GM18909 (cell line): ENCODE results near the gene MAGEA11.
"Not testable (repeated sequence)": the region's sequence is repeated elsewhere in the genome, so short reads cannot be mapped to it uniquely, and the experiment has no call there.

ENCODE experiments used
- ATAC-seq: cut with Tn5 transposase; IDR thresholded peaks from one replicate; pipeline ENCODE4 v1.9.1; 2021; ENCODE audit warnings: mild to moderate bottlenecking; ENCODE audit not compliant: unreplicated experiment, poor library complexity

MAGEA11 gene

DNA sequence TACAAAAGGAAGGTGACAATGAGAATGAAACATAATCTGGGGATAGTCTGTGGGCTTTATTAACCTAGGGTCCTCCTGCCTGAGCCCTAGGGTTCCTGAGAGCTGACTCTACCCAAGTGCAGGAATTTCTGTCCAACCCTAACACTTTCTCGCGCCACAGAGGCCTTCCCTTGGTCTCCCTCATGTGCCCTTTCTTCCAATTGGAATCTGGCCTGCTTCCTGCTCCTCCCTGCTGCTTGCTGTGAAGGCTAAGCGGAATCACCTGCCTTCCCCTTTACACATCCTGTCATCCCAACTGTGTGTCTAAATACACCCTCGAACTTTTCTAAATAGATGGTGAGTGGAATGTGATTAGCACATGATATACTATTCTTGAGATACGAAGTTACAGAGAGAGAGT is 5.9 kb downstream of the MAGEA11 start:
- ATAC-seq = no peak

DNA sequence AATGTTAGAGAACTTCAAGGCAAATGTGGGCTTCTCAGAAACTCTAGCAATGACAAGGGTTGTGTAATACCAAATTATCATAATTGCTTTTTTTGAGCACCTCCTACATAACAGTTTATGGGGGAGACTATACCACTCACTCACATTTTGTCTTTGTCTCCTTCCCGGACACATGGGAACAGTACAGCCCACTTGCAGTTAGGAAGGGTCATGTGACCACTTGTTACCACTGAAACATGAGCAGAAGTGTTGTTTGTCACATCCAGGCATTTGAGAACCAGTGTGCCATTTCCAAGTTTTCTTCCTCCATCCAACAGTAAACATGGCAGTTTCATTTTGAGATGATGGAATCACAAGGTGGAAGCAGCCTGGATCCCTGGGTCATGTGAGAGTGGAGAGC is 6.9 kb downstream of the MAGEA11 start:
- no peak for ATAC-seq

DNA sequence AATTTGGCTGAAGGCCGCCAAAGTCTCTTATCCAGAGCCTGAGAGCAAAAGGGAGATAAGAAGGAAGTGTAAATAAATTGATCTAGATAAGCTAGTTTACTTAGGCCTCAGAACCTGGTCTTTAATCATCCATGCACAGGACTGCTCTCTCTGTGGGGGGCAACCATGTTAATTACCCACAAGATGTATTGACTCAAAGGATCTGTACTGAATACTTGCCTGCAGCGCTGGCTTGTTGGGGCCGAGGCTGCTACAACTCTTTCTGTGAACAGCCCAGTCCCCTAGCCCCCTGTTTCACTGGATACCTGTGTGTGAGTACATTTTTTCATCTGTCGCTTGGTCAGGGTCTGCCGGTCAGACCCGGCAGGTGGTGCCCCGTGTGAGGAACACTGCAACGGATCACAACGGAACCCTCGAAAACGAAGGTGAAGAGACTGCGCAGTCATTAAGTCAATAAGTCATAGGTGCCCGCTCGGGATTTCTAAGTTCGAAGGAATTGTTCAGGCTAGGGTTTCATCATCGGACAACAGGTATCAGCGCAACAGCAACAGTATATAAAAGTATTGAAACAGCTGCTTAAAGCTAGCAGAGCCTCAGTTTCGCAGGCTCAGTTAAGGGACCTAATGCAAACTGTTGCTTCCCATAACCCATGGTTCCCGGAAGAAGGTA is 8.3 kb downstream of the MAGEA11 start:
- no peak for ATAC-seq

DNA sequence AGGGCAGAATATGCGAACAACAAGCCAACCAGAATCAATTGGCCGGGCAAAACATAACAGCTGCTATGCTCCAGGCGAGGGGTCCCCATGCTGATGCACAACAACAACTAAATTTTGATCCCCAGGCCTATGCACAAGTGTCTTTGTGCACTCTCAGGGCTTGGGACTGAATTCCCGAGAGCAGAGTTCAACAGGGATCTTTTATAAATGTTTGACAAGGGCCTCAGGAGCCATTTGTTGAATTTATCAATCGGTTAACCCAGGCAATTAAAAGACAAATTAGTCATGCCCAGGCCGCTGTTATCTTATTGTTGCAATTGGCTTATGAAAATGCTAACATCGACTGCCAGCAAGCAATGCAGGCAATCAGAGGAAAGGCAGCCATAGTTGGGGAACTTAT is 9.4 kb downstream of the MAGEA11 start:
- not testable (repeated sequence) for ATAC-seq

DNA sequence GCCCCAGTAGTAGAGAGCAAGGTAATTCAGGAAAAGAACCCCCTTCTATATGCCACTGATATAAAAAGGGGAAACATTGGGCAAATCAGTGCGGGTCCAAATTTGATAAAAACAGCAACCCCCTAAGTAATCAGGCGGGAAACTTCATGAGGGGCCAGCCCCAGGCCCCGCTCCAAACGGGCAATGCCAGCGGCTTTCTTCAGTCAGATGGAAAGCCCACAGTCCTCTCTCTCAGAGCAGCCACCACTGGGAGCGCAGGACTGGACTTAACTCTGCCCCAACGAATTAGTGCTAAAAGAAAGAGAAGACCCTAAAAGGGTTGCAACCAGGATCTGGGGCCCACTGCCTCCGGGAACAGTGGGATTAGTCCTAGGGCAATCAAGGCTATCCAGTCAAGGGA is 9.9 kb downstream of the MAGEA11 start:
- ATAC-seq = no peak

DNA sequence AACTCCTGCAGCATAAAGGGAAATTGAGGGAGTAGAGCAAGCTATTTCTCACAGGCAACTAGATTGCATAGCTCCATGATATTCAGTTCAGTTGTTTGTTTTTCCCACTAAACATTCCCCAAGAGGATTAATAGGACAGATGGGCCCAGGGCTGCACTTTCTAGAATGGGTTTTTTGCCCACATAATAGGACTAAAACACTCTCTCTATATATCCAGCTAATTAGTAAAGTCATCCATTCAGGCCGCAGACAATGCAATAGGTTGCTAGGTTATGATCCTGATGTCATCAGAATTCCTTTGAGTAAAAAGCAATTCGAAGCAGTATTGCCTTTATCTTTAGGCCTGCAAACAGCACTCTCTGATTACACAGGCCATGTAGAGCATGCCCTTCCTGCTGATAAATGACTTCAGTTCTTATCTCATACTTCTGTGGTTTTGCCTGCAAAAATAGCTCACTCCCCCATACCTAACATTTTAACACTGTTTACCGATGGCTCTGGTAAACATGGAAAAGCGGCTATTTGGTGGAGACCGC is 11.8 kb downstream of the MAGEA11 start:
- not testable (repeated sequence) for ATAC-seq

DNA sequence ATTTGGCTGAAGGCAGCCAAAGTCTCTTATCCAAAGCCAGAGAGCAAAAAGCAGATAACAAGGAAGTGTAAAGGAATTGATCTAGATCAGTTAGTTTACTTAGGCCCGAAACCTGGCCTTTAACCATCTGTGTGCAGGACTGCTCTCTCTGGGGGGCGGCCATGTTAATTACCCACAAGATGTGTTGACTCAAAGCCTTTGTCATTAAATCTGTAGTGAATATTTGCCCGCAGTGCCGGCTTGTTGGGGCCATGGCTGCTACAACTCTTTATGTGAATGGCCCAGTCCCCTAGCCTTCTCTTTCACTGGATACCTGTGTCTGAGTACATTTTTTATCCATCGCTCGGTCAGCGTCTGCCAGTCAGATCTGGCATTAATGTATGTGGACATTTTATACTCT is 15.4 kb downstream of the MAGEA11 start:
- not testable (repeated sequence) for ATAC-seq

DNA sequence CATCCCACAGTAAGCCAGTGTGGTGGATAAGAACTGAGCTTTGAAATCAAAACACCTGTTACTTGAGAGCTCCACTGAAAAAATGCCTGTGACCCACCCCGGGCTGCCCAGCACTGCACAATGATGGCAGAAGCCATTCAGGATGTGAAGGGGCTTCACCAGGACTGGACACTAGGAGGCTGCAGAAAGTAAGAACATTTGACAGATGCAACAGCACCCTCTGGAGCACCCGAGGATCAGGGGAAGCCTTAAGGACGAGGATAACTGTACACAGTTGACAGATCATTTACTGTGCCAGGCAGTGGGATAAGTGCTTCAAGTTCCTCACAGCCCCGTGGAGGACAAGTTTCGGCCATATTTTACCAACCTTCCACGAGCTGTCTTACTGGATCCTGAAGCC is 30.4 kb downstream of the MAGEA11 start:
- not testable (repeated sequence) for ATAC-seq

DNA sequence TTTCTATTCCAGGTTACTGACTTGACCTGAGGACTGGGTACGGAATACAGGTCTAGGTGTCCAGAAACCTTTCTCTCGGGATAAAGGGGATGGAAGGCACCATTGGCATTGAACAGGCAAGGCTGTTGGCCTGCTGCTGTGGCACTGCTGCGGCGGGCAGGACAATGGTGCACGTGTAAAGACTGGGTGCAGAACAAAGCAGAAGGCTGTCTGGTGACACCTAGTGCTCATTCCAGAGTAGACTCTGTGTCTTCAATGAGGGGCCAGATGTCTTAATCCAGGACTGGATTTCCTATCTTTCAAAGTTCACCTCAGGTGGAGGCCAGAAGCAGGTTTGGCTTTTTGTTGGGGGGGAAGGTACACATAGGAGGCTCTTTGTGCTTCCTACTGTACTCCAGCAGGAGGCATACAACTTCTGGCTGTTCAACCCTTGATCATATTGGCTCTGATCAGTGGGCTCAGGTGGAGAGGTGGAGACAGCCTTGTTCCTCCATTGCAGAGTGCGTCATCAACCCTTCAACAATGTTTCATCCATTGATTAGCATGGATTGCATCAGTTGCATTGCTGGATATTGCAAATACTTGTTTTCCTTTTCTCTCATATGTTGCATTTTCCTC is 34.6 kb downstream of the MAGEA11 start:
- ATAC-seq = peak; percentile 56

DNA sequence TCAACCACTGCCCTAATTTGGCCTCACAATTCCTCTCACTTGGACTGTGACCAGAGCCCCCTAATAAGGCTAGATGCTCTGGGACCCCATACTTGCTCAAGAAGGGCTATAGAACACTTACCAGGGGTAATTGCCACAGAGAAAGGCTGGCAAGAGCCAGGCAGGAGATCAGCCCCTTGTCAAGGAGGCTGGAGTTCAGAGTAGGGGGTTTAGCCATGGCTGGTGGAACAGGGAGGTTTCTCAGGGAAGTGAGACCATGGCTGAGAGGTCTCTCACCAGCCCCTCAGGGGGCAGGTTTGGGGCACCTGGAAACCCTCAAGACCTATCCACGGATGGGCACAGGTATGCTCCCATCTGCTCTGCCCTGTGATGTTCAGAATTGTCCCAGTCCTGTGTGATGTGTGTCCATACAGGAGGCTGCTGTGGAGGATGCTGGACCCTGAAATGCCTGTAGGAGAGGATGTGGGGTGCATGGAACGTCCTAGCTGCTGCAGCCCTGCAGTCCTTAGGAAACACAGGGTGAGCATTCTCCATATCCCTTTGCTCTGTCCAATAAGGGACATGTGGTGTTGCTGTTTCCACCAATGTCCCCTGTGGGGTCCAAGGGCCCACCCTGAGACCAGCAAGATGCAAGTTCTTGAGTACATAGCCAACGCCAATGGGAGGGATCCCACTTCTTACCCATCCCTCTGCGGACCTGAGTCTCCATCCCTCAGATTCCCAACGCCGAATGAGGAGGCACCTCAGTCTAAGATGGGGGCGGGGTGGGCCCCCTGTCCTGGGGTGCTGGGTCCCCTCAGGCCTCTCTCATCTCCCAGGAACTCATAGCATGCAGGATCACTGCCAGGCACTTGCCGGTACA is 45.6 kb downstream of the MAGEA11 start:
- ATAC-seq = no peak

DNA sequence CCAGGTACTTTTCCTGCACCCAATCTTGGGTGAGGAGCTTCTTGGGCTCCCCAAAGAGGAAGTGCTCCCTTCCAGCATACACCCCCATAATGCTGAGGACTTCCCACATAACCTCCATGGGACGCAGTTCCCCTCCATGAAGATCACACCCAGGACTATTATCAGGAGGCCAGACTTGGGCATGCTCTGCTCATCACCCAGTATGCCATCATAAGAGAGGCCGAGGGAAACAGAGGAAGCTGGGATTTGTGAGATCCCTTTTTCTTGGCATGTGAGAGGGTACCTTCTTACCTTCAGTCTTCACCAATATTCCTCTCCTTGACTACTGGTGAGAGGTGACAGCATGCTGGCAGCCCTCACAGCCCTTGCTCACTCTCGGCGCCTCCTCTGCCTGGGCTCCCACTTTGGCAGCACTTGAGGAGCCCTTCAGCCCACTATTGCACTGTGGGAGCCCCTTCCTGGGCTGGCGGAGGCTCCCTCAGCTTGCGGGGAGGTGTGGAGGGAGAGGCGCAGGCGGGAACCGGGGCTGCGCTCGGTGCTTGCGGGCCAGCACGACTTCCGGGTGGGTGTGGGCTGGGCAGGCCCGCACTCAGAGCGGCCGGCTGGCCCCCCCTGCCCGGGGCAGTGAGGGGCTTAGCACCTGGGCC is 46.3 kb downstream of the MAGEA11 start:
- no peak for ATAC-seq

DNA sequence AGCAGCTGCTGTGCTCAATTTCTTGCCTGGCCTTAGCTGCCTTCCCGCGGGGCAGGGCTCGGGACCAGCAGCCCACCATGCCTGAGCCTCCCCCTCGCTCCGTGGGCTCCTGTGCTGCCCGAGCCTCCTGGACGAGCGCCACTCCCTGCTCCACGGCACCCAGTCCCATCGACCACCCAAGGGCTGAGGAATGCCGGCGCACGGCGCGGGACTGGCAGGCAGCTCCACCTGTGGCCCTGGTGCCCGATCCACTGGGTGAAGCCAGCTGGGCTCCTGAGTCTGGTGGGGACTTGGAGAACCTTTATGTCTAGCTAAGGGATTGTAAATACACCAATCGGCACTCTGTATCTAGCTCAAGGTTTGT is 46.8 kb downstream of the MAGEA11 start:
- not testable (repeated sequence) for ATAC-seq

DNA sequence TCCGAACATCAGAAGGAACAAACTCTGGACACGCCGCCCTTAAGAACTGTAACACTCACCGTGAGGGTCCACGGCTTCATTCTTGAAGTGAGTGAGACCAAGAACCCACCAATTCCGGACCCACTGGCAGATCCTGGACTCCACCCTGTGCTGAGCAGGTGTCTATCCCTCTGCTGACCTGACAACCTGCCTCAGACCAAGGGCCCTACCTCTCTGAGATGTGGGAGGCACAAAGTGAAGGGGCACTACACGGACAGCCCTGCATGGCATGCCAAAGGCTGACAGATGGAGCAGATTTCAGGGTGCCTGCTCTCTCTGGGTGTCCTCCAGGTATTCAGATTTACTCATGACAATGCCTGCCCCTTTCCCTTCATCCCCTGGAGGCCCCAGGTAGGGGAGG is 48.0 kb downstream of the MAGEA11 start:
- no peak for ATAC-seq

DNA sequence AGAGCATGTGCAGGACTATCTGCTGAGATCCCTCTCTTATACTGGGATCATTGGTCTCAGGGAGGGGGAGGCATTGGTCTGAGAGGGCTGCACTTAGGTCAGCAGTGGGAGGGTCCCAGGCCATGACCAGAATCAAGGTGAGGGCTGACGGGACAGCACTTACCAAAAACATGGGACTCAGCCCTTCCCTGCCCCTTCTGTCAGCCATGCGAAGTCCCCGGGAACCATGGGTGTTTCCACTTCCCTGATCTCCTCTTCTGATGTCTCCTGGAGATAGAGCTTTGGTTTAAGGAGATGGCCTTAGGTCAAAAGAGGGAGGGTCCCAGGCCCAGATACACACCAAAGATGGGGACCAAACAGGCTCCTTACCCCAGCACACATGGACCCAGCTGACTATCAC is 49.1 kb downstream of the MAGEA11 start:
- ATAC-seq = no peak

DNA sequence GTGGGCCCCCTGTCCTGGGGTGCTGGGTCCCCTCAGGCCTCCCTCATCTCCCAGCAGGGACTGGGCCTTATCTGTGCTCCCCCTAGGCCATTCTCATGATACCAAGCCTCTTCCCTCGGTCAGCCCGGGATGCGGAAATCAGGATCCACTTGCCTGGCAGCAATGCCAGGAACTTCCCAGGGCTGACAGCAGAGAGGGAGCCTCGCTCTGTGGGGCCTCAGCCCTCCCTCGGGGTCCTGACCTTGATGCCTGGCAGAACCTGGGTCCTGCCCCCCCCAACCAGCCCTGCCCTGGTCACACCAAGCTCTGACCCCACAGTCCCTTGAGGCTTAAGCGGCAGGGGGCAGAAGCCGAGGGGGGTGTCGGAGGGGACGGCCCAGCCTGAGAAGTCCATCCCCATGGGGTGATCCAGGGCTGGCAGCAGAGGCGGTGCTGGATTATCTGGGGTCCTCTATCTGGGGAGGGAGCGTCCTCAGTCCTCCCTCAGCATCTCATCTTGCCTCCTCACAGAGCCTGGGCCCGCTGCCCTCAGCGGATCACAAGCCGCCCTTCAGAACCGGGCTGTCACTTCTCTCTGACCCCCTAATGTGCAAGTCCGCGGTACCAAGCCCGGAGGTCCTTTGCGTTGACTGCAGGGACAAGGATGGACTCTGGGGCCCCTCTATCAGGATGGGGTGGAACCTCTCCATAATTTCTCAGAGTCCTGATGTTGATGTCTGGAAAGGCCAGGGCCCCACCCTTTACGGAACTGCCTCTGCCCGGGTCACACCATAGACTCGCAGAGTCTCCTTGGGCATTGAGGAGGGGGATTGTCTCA is 50.2 kb downstream of the MAGEA11 start:
- ATAC-seq = not testable (repeated sequence)

DNA sequence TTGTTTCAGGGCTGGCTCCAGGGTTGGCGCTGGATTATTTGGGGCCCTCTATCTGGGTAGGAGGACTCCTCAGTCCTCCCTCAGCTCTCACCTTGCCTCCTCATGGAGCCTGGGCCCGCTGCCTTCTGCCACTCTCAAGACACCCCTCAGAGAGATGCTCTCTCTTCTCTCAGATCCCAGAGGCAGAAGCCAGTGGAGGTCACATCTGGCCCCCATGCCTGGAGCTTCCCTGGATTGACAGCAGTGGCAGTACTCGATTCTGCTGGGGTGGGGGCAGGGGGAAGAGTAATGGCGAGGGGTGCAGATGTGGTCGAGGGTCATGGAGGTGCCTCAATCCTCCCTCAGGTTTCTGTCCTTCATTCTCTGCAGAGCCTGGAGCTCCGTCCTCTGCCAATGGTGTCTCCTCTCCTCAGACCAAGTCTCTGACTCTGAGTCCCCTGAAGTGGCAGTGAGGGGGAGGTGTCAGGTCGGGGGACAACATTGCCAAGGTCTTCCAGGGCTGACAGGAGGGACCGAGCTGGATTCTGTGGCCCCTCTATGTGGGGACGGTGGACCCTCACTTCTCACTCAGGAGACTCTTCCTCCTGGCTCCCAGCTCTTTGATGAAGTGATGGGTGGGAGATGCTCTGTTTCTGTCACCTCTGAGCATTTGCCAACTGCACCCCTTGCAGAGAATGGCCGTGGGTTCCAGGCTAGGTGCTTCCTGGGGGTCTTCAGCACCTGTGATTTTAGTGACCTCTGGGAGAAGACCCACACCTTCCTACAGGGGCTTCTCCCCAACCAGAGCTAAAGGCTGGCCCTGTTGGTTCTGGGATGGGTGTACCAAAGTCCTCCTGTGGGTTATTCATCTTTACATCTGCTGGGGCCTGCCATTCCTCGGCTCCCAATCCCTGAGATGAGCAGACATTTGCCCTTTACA is 51.1 kb downstream of the MAGEA11 start:
- no peak for ATAC-seq
